Ishikawa (cell line): ENCODE results near the gene VAMP1.

ENCODE experiments used
- CEBPB ChIP-seq: IDR thresholded peaks from 2 replicates; pipeline ENCODE4 v1.6.1; 2012
- CREB1 ChIP-seq: IDR thresholded peaks from 2 replicates; pipeline ENCODE4 v1.6.1; 2012; ENCODE audit warnings: low read depth
- EGR1 ChIP-seq: IDR thresholded peaks from 2 replicates; pipeline ENCODE4 v1.6.1; 2012
- EP300 ChIP-seq: IDR thresholded peaks from 2 replicates; pipeline ENCODE4 v1.6.1; 2012; ENCODE audit warnings: borderline replicate concordance
- FOXM1 ChIP-seq: IDR thresholded peaks from 2 replicates; pipeline ENCODE4 v1.6.1; 2012; ENCODE audit warnings: low read depth, borderline replicate concordance
- NFIC ChIP-seq: IDR thresholded peaks from 2 replicates; pipeline ENCODE4 v1.6.1; 2012
- RAD21 ChIP-seq: IDR thresholded peaks from 2 replicates; pipeline ENCODE4 v1.6.1; 2012; ENCODE audit warnings: low read depth
- TAF1 ChIP-seq: IDR thresholded peaks from 2 replicates; pipeline ENCODE4 v1.6.1; 2012; ENCODE audit warnings: low read depth, mild to moderate bottlenecking
- TCF12 ChIP-seq: IDR thresholded peaks from 2 replicates; pipeline ENCODE4 v1.6.1; 2012; ENCODE audit warnings: low read depth
- TEAD4 ChIP-seq: IDR thresholded peaks from 2 replicates; pipeline ENCODE4 v1.6.1; 2012
- YY1 ChIP-seq: IDR thresholded peaks from 2 replicates; pipeline ENCODE4 v1.6.1; 2012; ENCODE audit warnings: low read depth
- ZBTB7A ChIP-seq: IDR thresholded peaks from 2 replicates; pipeline ENCODE4 v1.6.1; 2012; ENCODE audit warnings: low read depth
- TF ChIP-seq, protein P1 (sequence below): IDR thresholded peaks from 2 replicates; pipeline ENCODE4 v1.6.1; 2012; ENCODE audit warnings: low read depth, mild to moderate bottlenecking
- TF ChIP-seq, protein P2 (sequence below): IDR thresholded peaks from 2 replicates; pipeline ENCODE4 v1.6.1; 2012
- TF ChIP-seq, protein P3 (sequence below): IDR thresholded peaks from 2 replicates; pipeline ENCODE4 v1.6.1; 2012

Gene VAMP1

DNA sequence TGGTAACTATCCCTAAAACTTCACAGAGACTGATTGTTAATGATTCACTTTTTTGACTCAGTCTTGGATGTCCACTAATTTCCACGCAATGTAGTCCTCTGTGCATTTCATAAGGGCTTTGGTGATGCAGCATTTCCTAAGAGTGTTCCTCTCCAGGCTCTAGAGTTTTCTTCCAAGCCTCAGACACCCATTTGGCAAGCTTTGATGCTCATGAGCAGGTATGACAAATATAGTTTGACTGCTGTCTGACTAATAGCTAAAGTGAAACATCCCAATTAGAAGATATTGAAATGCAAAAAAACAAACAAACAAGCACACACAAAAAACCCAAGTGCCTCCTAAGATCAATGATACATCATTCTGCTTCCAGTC lies 1.5 kb upstream of the VAMP1 start:
- TF ChIP-seq, protein P1, sequence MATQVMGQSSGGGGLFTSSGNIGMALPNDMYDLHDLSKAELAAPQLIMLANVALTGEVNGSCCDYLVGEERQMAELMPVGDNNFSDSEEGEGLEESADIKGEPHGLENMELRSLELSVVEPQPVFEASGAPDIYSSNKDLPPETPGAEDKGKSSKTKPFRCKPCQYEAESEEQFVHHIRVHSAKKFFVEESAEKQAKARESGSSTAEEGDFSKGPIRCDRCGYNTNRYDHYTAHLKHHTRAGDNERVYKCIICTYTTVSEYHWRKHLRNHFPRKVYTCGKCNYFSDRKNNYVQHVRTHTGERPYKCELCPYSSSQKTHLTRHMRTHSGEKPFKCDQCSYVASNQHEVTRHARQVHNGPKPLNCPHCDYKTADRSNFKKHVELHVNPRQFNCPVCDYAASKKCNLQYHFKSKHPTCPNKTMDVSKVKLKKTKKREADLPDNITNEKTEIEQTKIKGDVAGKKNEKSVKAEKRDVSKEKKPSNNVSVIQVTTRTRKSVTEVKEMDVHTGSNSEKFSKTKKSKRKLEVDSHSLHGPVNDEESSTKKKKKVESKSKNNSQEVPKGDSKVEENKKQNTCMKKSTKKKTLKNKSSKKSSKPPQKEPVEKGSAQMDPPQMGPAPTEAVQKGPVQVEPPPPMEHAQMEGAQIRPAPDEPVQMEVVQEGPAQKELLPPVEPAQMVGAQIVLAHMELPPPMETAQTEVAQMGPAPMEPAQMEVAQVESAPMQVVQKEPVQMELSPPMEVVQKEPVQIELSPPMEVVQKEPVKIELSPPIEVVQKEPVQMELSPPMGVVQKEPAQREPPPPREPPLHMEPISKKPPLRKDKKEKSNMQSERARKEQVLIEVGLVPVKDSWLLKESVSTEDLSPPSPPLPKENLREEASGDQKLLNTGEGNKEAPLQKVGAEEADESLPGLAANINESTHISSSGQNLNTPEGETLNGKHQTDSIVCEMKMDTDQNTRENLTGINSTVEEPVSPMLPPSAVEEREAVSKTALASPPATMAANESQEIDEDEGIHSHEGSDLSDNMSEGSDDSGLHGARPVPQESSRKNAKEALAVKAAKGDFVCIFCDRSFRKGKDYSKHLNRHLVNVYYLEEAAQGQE, result no peak
- TF ChIP-seq TEAD4 (no peak), CEBPB (no peak), YY1 (no peak), ZBTB7A (no peak), TAF1 (no peak)

DNA sequence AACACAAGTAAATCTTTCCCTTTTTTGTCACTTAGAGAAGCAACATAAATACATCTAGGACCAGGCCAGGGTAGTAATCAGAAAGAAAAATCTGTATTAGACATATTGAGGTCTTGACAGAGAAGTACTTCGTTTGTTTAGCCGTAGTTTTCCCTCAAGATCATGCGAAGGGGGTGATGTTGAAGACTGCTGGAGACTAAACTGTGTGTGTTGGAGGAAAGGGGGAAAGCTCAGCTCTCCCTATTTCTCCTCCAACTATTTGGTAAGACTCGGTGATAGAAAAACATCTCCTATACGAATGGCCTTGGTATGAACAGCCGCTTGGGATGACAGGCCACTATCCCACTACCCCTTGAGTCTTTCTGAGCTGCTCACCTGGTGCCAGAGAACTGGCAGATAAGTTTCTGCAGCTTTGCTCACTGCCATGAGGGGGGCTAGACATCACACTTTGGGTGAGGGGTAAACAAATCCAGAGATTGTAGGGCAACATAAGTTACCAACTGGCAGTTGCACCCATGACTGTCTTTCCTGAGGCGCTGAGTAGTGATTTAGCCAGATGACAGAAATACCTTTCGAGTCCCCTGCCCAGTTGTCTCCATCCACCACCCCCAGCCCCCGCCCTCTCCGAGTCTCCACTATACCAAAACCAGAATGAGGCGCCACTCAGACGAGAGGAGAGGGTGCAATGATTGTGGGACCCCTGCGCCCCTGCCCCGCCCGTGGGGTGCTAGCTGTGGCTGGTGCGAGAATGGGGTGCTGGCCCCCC lies 685 bp downstream of the VAMP1 start:
- TF ChIP-seq RAD21 (no peak), TCF12 (no peak), TEAD4 (no peak), NFIC (no peak)
- TF ChIP-seq, protein P1, result no peak

DNA sequence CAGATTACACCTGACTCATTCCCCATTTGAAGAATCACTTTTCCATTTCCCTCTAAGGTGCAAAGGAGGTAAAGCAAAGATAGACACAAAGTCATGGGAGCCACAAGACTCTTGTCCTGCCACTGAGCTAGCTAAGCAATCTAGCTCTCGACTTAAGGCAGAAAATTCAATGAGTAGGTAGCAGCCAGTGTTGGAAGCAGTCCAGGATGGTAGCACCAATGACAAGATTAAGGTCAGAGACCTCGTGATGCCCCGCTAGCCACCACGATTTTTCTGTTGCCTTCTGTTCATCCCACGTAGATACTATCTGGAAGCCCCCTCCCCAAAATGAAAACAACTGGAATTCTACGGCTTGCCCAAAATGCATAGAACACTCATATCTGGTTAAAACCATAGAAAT lies 1.4 kb downstream of the VAMP1 start:
- TF ChIP-seq FOXM1 (no peak), TEAD4 (no peak), ZBTB7A (no peak), CEBPB (no peak), TCF12 (no peak), CREB1 (no peak), EP300 (no peak), EGR1 (no peak), NFIC (no peak), RAD21 (no peak)
- TF ChIP-seq, protein P2, sequence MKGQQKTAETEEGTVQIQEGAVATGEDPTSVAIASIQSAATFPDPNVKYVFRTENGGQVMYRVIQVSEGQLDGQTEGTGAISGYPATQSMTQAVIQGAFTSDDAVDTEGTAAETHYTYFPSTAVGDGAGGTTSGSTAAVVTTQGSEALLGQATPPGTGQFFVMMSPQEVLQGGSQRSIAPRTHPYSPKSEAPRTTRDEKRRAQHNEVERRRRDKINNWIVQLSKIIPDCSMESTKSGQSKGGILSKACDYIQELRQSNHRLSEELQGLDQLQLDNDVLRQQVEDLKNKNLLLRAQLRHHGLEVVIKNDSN, result no peak

DNA sequence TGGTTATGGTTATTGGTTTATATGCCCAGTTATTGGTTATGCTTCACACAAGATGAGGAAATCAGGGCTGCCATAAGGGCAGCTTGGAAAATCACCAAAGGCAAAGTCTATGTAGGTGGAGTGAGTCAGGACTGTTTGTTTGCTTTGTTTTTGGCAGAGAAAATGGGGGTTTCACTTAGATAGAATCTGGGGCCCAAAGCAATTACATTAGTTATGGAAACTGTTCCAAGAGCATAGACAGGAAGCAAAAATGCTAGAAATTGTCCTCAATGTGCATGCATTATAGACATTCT lies 2.2 kb downstream of the VAMP1 start:
- TF ChIP-seq, protein P2, result no peak
- no peak for TF ChIP-seq ZBTB7A
- TF ChIP-seq TCF12, result no peak
- no peak for TF ChIP-seq NFIC
- TF ChIP-seq, protein P1, result no peak
- TF ChIP-seq RAD21, result no peak
- TF ChIP-seq CREB1, result no peak

DNA sequence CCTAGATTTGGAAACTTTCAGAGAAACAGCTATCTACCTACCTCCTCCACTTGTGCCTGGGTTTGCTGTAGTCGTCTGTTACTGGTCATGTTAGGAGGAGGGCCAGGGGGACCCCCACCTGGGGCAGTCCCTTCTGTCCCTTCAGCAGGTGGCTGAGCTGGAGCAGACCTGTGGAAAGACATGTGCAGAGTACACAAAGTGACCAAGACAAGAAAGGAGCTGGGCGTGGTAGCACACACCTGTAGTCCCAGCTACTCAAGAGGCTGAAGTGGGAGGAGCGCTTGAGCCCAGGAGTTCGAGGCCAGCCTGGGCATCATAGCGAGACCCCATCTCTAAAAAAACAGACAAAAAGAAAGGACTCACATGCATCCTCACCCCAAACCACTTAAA lies 4.3 kb downstream of the VAMP1 start:
- TF ChIP-seq EP300 (no peak), CREB1 (no peak), FOXM1 (no peak), ZBTB7A (no peak), TEAD4 (no peak), YY1 (no peak), CEBPB (no peak), TAF1 (no peak), RAD21 (no peak), EGR1 (no peak), TCF12 (no peak), NFIC (no peak)
- TF ChIP-seq, protein P1, result no peak
- TF ChIP-seq, protein P2, result no peak
- TF ChIP-seq, protein P3, sequence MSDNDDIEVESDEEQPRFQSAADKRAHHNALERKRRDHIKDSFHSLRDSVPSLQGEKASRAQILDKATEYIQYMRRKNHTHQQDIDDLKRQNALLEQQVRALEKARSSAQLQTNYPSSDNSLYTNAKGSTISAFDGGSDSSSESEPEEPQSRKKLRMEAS, result no peak
